K562 (cell line): ENCODE data around the gene SERTAD2. TPM values are rescaled to one million over a fixed set of nuclear protein-coding genes. Genes with fewer than 3 reads are reported as not detected.

Experiments
- ASH1L ChIP-seq: fragments of 450-650 bp; IDR thresholded peaks from 2 replicates; pipeline ENCODE4 v1.6.1; 2018; ENCODE audit warnings: borderline replicate concordance, mild to moderate bottlenecking, low read depth; ENCODE audit not compliant: partially characterized antibody
- HMG20A ChIP-seq: fragments of 450-650 bp; formaldehyde crosslinking; conservative IDR thresholded peaks from 2 replicates; pipeline ENCODE4 v1.4.0; 2020; ENCODE audit warnings: mild to moderate bottlenecking, mixed read lengths
- SMC3 ChIP-seq: conservative IDR thresholded peaks from 2 replicates; pipeline ENCODE4 v1.6.1; 2011; ENCODE audit warnings: low read depth, low read length, improper control_type of control experiment; ENCODE audit not compliant: insufficient read depth
- polyA plus RNA-seq, 8 experiments: library from polyadenylated mRNA; depleted of rRNA in 4 of 8; stranded (reverse) in 5 of 8; unstranded in 3 of 8; fragments of >200 nt; fragmentation: Nextera tagmentation in 2 of 8; fragmentation: Illumina TruSeq in 1 of 8; extraction: Ambion mirVana in 2 of 8; extraction: Trizol in 1 of 8; gene quantifications; 2 replicates each; pipeline versions ENCODE4 v1.2.1 to v1.2.3, GENCODE V29; 2011 to 2014; ENCODE audit warnings: inconsistent platforms in 1 of 8, missing spikeins in 1 of 8
- total RNA-seq, 7 experiments: library from RNA; depleted of rRNA in 6 of 7; stranded (reverse); fragments of >200 nt in 6 of 7; fragmentation: Illumina TruSeq in 2 of 7; extraction: Trizol in 2 of 7; gene quantifications; 2 replicates each; pipeline versions ENCODE4 v1.2.1 to v1.2.3, GENCODE V29; 2011 to 2021; ENCODE audit warnings: low replicate concordance in 1 of 7
- TF ChIP-seq, protein P1 (sequence below): fragments of 250-450 bp; sonication (Bioruptor Pico); IDR thresholded peaks from 2 replicates; pipeline ENCODE4 v1.4.0; 2020; ENCODE audit warnings: mild to moderate bottlenecking, moderate library complexity
- TF ChIP-seq, protein P2 (sequence below): fragments of 250-450 bp; sonication (Bioruptor Pico); IDR thresholded peaks from 2 replicates; pipeline ENCODE4 v1.5.0; 2021; ENCODE audit warnings: mild to moderate bottlenecking, borderline replicate concordance
- TF ChIP-seq, protein P3 (sequence below), 2 experiments: fragments of 450-650 bp in 1 of 2; sonication (generic) in 1 of 2; formaldehyde crosslinking; conservative IDR thresholded peaks; 2 replicates each; pipeline versions ENCODE4 v1.4.0 to v1.8.1; 2020 to 2022; ENCODE audit warnings: mild to moderate bottlenecking in 1 of 2, missing genetic modification reagents in 1 of 2

SERTAD2 gene
- total and polyA plus RNA-seq, 9 of the 15 experiments (the other 6 are each of a cell fraction or from before 2014, with no cell fraction given) = 3.0 to 12.5 (median 6.1) TPM

DNA sequence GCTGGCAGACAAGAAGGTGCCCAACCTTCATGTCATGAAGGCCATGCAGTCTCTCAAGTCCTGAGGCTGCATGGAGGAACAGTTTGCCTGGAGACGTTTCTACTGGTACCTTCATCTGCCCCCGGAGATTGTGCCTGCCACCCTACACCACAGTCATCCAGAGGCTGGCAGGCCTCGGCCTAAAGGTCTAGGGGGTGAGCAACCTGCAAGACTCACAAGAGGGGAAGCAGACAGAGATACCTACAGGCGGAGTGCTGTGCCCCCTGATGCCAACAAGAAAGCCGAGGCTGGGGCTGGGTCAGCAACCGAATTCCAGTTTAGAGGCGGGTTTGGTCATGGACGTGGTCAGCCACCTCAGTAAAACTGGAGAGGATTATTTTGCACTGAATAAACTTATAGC, 12.0 kb upstream of the SERTAD2 start (continued):
- TF ChIP-seq, protein P1, sequence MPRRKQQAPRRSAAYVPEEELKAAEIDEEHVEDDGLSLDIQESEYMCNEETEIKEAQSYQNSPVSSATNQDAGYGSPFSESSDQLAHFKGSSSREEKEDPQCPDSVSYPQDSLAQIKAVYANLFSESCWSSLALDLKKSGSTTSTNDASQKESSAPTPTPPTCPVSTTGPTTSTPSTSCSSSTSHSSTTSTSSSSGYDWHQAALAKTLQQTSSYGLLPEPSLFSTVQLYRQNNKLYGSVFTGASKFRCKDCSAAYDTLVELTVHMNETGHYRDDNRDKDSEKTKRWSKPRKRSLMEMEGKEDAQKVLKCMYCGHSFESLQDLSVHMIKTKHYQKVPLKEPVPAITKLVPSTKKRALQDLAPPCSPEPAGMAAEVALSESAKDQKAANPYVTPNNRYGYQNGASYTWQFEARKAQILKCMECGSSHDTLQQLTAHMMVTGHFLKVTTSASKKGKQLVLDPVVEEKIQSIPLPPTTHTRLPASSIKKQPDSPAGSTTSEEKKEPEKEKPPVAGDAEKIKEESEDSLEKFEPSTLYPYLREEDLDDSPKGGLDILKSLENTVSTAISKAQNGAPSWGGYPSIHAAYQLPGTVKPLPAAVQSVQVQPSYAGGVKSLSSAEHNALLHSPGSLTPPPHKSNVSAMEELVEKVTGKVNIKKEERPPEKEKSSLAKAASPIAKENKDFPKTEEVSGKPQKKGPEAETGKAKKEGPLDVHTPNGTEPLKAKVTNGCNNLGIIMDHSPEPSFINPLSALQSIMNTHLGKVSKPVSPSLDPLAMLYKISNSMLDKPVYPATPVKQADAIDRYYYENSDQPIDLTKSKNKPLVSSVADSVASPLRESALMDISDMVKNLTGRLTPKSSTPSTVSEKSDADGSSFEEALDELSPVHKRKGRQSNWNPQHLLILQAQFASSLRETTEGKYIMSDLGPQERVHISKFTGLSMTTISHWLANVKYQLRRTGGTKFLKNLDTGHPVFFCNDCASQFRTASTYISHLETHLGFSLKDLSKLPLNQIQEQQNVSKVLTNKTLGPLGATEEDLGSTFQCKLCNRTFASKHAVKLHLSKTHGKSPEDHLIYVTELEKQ (CRISPR knock-in tag) = no peak
- TF ChIP-seq SMC3 (no peak), ASH1L (no peak), HMG20A (no peak)
- TF ChIP-seq, protein P2, sequence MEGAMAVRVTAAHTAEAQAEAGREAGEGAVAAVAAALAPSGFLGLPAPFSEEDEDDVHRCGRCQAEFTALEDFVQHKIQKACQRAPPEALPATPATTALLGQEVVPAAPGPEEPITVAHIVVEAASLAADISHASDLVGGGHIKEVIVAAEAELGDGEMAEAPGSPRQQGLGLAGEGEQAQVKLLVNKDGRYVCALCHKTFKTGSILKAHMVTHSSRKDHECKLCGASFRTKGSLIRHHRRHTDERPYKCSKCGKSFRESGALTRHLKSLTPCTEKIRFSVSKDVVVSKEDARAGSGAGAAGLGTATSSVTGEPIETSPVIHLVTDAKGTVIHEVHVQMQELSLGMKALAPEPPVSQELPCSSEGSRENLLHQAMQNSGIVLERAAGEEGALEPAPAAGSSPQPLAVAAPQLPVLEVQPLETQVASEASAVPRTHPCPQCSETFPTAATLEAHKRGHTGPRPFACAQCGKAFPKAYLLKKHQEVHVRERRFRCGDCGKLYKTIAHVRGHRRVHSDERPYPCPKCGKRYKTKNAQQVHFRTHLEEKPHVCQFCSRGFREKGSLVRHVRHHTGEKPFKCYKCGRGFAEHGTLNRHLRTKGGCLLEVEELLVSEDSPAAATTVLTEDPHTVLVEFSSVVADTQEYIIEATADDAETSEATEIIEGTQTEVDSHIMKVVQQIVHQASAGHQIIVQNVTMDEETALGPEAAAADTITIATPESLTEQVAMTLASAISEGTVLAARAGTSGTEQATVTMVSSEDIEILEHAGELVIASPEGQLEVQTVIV (CRISPR knock-in tag) = no peak
- TF ChIP-seq, protein P3, sequence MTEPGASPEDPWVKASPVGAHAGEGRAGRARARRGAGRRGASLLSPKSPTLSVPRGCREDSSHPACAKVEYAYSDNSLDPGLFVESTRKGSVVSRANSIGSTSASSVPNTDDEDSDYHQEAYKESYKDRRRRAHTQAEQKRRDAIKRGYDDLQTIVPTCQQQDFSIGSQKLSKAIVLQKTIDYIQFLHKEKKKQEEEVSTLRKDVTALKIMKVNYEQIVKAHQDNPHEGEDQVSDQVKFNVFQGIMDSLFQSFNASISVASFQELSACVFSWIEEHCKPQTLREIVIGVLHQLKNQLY (CRISPR knock-in tag; conservative IDR thresholded peaks at IDR 0.05) = no peak
- TF ChIP-seq, all 486 proteins: peak for 0
